HepG2 (cell line): ENCODE results near the gene RIMBP2. TPM values are rescaled to one million over a fixed set of nuclear protein-coding genes. Genes with fewer than 3 reads are reported as not detected.

ENCODE experiments used
- ATAC-seq: fragments of 200-7000 bp; cut with Tn5 transposase; 3 replicates; pipeline ENCODE4 v1.9.1; 2020; ENCODE audit warnings: mild to moderate bottlenecking, moderate library complexity
- BruUV-seq: library from RNA; stranded (reverse); fragments of 400-500 nt; replicated peaks from 2 replicates; lab custom pipeline; 2021; lab: Mats Ljungman, UMichigan
- CTCF ChIA-PET: fragments of 300-600 bp; formaldehyde crosslinking; extraction: SDS; loops from one replicate; lab custom pipeline; 2021; ENCODE audit warnings: low total read pairs, inconsistent platforms, low intra/inter-chr PET ratio; lab: Yijun Ruan, JAX
- POLR2A ChIA-PET: fragments of 350-600 bp; sonication (Branson Sonifier 250); formaldehyde crosslinking; loops from one replicate; lab custom pipeline; 2020; ENCODE audit warnings: antibody characterized with exemption, inconsistent platforms; lab: Yijun Ruan, JAX
- DNase-seq: peaks from one replicate; pipeline ENCODE4 v3.0.0-alpha.2; 2015; ENCODE audit warnings: low spot score
- FAIRE-seq: peaks from 3 replicates; lab custom pipeline; 2011; peaks lifted over from hg19 to GRCh38; lab: Jason Lieb, UNC
- H2AFZ ChIP-seq: one replicate; pipeline ENCODE4 v1.6.1; 2011; ENCODE audit warnings: low read length, inconsistent platforms
- H3K27ac ChIP-seq: fragments of 300-600 bp; 3 replicates; pipeline ENCODE4 v1.8.0; 2011; ENCODE audit warnings: mixed run types, mild to moderate bottlenecking, mixed read lengths, low read length, inconsistent platforms; ENCODE audit not compliant: insufficient read depth; ENCODE audit errors: extremely low read length
- H3K27me3 ChIP-seq, 2 experiments: fragments of 200-600 bp in 1 of 2; 2 replicates in 1 of 2; 3 replicates in 1 of 2; pipeline versions ENCODE4 v1.6.0 to v1.8.0; 2011; ENCODE audit warnings: low read length in 2 of 2, mild to moderate bottlenecking in 2 of 2, moderate library complexity in 2 of 2, inconsistent platforms in 1 of 2; ENCODE audit not compliant: insufficient read depth in 2 of 2, control insufficient read depth in 1 of 2
- H3K36me3 ChIP-seq, 2 experiments: fragments of 200-600 bp in 1 of 2; replicated peaks in 1 of 2; 2 replicates in 1 of 2; 3 replicates in 1 of 2; pipeline versions ENCODE4 v1.5.1 to v1.8.0; 2011; ENCODE audit warnings: low read length in 2 of 2, inconsistent platforms in 1 of 2; ENCODE audit not compliant: insufficient read depth in 2 of 2, control insufficient read depth in 1 of 2
- H3K4me1 ChIP-seq: 2 replicates; pipeline ENCODE4 v1.5.1; 2012; ENCODE audit warnings: low read length, inconsistent platforms; ENCODE audit not compliant: insufficient read depth
- H3K4me2 ChIP-seq: 2 replicates; pipeline ENCODE4 v1.6.0; 2011; ENCODE audit warnings: low read depth, low read length, inconsistent platforms
- H3K4me3 ChIP-seq, 3 experiments: fragments of 200-600 bp in 1 of 3; sonication (generic), shearing (Covaris generic) in 1 of 3; replicated peaks in 1 of 3; 2 replicates each; pipeline ENCODE4 v1.5.1; 2011 to 2016; ENCODE audit warnings: low read length in 3 of 3, inconsistent platforms in 2 of 3, low read depth in 2 of 3, mild to moderate bottlenecking in 2 of 3, control low read depth in 1 of 3, mixed read lengths in 1 of 3; ENCODE audit not compliant: insufficient read depth in 1 of 3
- H3K79me2 ChIP-seq: one replicate; pipeline ENCODE4 v1.6.1; 2011; ENCODE audit warnings: low read length, inconsistent platforms; ENCODE audit not compliant: insufficient read depth
- H3K9ac ChIP-seq: 2 replicates; pipeline ENCODE4 v1.6.0; 2011; ENCODE audit warnings: mild to moderate bottlenecking, low read depth, low read length, inconsistent platforms; ENCODE audit not compliant: insufficient read depth
- H3K9me3 ChIP-seq: 2 replicates; pipeline ENCODE4 v1.5.1; 2012; ENCODE audit warnings: mild to moderate bottlenecking, low read length
- H4K20me1 ChIP-seq: 2 replicates; pipeline ENCODE4 v1.6.0; 2011; ENCODE audit warnings: inconsistent platforms, mild to moderate bottlenecking, low read length, moderate library complexity; ENCODE audit not compliant: insufficient read depth
- CREB1 ChIP-seq, 2 experiments: fragments of 450-650 bp in 1 of 2; IDR thresholded peaks; 2 replicates each; pipeline ENCODE4 v1.6.1; 2016 to 2017; ENCODE audit warnings: control low read depth in 1 of 2, mild to moderate bottlenecking in 1 of 2, missing compliant biosample characterization in 1 of 2, missing genetic modification characterization in 1 of 2
- ERF ChIP-seq: IDR thresholded peaks from 2 replicates; pipeline ENCODE4 v1.6.1; 2018; ENCODE audit warnings: missing biosample characterization, missing genetic modification reagents
- GLI4 ChIP-seq: sonication (generic); formaldehyde crosslinking; IDR thresholded peaks from 2 replicates; pipeline ENCODE4 v1.5.1; 2020; ENCODE audit warnings: missing genetic modification reagents, mild to moderate bottlenecking, moderate library complexity, borderline replicate concordance
- KLF11 ChIP-seq: IDR thresholded peaks from 2 replicates; pipeline ENCODE4 v1.6.1; 2016; ENCODE audit warnings: missing compliant biosample characterization
- STAT5B ChIP-seq: sonication (generic); formaldehyde crosslinking; IDR thresholded peaks from 2 replicates; pipeline ENCODE4 v1.4.0; 2020; ENCODE audit warnings: missing genetic modification reagents
- TBP ChIP-seq: sonication (generic); formaldehyde crosslinking; IDR thresholded peaks from 2 replicates; pipeline ENCODE4 v1.5.0; 2020; ENCODE audit warnings: missing genetic modification reagents
- ZNF256 ChIP-seq: sonication (generic); formaldehyde crosslinking; conservative IDR thresholded peaks from 2 replicates; pipeline ENCODE4 v1.4.0; 2020; ENCODE audit warnings: missing genetic modification reagents
- ZNF350 ChIP-seq: sonication (generic); formaldehyde crosslinking; IDR thresholded peaks from 2 replicates; pipeline ENCODE4 v1.4.0; 2020; ENCODE audit warnings: mild to moderate bottlenecking, low read depth, missing genetic modification reagents, borderline replicate concordance
- ZNF468 ChIP-seq: sonication (generic); formaldehyde crosslinking; IDR thresholded peaks from 2 replicates; pipeline ENCODE4 v1.8.0; 2022; ENCODE audit warnings: mild to moderate bottlenecking, moderate library complexity, missing genetic modification reagents
- WGBS: methylation state at CpG from one replicate; pipeline ENCODE4 v1.1.6; 2017; ENCODE audit warnings: low lambda C conversion rate; 5-methylcytosine and 5-hydroxymethylcytosine counted together
- in situ Hi-C: cut with HindIII; loops from 2 replicates; pipeline ENCODE4 v1.10.0; 2017; ENCODE audit warnings: low pct_unique_long_range_greater_than_20kb; ENCODE audit not compliant: extremely low pct_ligation_motif_present
- intact Hi-C: fragments of 100-400 bp; cut with micrococcal nuclease; formaldehyde crosslinking; loops from one replicate; pipeline ENCODE4 v1.10.0; 2022; ENCODE audit not compliant: unreplicated experiment
- polyA plus RNA-seq, 8 experiments: library from polyadenylated mRNA; depleted of rRNA in 3 of 8; stranded (reverse) in 7 of 8; unstranded in 1 of 8; fragments of >200 nt; fragmentation: Illumina TruSeq in 4 of 8; extraction: Trizol in 4 of 8; gene quantifications; 2 replicates each; pipeline versions ENCODE4 v1.2.1 to v1.2.3, GENCODE V29; 2011 to 2016; ENCODE audit warnings: low read depth in 4 of 8, missing spikeins in 1 of 8, mixed read lengths in 1 of 8; ENCODE audit not compliant: insufficient read depth in 1 of 8
- total RNA-seq, 5 experiments: library from RNA; depleted of rRNA; stranded (reverse); fragments of >200 nt; fragmentation: Illumina TruSeq; extraction: Trizol; gene quantifications; 2 replicates each; pipeline ENCODE4 v1.2.3, GENCODE V29; 2016; ENCODE audit warnings: low read depth in 1 of 5
- TF ChIP-seq, protein P1 (sequence below): sonication (generic); formaldehyde crosslinking; IDR thresholded peaks from 2 replicates; pipeline ENCODE4 v1.5.0; 2020; ENCODE audit warnings: mild to moderate bottlenecking, missing genetic modification reagents
- TF ChIP-seq, protein P2 (sequence below): sonication (generic); formaldehyde crosslinking; IDR thresholded peaks from 2 replicates; pipeline ENCODE4 v1.4.0; 2020; ENCODE audit warnings: missing genetic modification reagents

RIMBP2 gene
- total and polyA plus RNA-seq, 2 of the 13 experiments (the other 11 are each of a cell fraction or from before 2014, with no cell fraction given), result 0.03 TPM; not detected in 1

DNA sequence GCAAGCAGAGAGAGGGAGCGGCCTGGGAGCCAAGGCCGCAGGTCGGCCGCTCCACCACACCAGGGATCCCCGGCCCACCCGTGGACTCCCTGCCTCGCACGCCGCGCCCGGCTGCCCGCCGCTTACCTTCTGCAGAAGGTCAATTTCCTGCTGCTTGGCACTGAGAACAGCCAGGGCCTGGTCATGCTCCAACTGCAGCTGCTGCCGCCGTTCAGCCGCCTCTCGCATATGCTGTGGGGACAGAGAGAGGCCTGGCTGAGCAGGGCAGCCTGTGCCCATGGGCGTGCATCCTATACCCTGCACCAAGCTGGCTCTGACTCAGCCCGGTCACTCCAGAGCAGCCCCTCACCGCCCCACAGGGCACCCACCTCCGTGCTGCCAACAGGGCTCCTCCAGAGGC lies 237.3 kb downstream of the RIMBP2 start:
- TF ChIP-seq, protein P1, sequence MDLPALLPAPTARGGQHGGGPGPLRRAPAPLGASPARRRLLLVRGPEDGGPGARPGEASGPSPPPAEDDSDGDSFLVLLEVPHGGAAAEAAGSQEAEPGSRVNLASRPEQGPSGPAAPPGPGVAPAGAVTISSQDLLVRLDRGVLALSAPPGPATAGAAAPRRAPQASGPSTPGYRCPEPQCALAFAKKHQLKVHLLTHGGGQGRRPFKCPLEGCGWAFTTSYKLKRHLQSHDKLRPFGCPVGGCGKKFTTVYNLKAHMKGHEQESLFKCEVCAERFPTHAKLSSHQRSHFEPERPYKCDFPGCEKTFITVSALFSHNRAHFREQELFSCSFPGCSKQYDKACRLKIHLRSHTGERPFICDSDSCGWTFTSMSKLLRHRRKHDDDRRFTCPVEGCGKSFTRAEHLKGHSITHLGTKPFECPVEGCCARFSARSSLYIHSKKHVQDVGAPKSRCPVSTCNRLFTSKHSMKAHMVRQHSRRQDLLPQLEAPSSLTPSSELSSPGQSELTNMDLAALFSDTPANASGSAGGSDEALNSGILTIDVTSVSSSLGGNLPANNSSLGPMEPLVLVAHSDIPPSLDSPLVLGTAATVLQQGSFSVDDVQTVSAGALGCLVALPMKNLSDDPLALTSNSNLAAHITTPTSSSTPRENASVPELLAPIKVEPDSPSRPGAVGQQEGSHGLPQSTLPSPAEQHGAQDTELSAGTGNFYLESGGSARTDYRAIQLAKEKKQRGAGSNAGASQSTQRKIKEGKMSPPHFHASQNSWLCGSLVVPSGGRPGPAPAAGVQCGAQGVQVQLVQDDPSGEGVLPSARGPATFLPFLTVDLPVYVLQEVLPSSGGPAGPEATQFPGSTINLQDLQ, result no peak
- TF ChIP-seq ZNF350 (CRISPR knock-in tag) (no peak), ZNF256 (no peak), ERF (CRISPR knock-in tag) (no peak), KLF11 (CRISPR knock-in tag) (no peak), STAT5B (CRISPR knock-in tag) (no peak), TBP (CRISPR knock-in tag) (no peak), GLI4 (no peak), CREB1 (IDR thresholded peaks at IDR 0.05) (no peak), CREB1 (CRISPR knock-in tag; IDR thresholded peaks at IDR 0.05) (no peak), ZNF468 (no peak)
- TF ChIP-seq, protein P2, sequence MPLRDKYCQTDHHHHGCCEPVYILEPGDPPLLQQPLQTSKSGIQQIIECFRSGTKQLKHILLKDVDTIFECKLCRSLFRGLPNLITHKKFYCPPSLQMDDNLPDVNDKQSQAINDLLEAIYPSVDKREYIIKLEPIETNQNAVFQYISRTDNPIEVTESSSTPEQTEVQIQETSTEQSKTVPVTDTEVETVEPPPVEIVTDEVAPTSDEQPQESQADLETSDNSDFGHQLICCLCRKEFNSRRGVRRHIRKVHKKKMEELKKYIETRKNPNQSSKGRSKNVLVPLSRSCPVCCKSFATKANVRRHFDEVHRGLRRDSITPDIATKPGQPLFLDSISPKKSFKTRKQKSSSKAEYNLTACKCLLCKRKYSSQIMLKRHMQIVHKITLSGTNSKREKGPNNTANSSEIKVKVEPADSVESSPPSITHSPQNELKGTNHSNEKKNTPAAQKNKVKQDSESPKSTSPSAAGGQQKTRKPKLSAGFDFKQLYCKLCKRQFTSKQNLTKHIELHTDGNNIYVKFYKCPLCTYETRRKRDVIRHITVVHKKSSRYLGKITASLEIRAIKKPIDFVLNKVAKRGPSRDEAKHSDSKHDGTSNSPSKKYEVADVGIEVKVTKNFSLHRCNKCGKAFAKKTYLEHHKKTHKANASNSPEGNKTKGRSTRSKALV (CRISPR knock-in tag), result no peak
- TF ChIP-seq, all 625 proteins: peak for 0
- no peak overlapping the region for H3K4me2 ChIP-seq
- no peak overlapping the region for H3K4me3 ChIP-seq
- no peaks in the 10 kb centered on the region for H3K79me2 ChIP-seq
- H3K27me3 ChIP-seq, result peaks cover 4 to 75% of the 10 kb centered on the region in 2 experiments; a peak in 4 of 5 replicates
- no peaks in the 10 kb centered on the region for H3K36me3 ChIP-seq
- no peak overlapping the region for H2AFZ ChIP-seq
- CTCF ChIA-PET, result no interaction called here
- FAIRE-seq (no peak), ATAC-seq (no peak; the same call in 2 of the 3 replicates), DNase-seq (no peak)
- BruUV-seq, result no TSS peak
- WGBS, result no CpG with 5 or more reads among the region's 21 CpGs
- no peaks in the 10 kb centered on the region for H4K20me1 ChIP-seq
- in situ Hi-C loops, result no loop called here
- H3K9ac ChIP-seq, result no peak overlapping the region
- H3K9me3 ChIP-seq, result no peaks in the 10 kb centered on the region
- POLR2A ChIA-PET, result no interaction called here
- intact Hi-C loops, result no loop called here
- no peak overlapping the region for H3K27ac ChIP-seq
- no peaks in the 10 kb centered on the region for H3K4me1 ChIP-seq
